CMK (cell line): ENCODE data around the gene CHP1.
"Not testable (repeated sequence)": the region's sequence is repeated elsewhere in the genome, so short reads cannot be mapped to it uniquely, and the experiment has no call there.

Source experiments
- DNase-seq: peaks from one replicate; pipeline ENCODE4 v3.0.0-alpha.2; 2010; ENCODE audit warnings: low read depth

The CHP1 gene

DNA sequence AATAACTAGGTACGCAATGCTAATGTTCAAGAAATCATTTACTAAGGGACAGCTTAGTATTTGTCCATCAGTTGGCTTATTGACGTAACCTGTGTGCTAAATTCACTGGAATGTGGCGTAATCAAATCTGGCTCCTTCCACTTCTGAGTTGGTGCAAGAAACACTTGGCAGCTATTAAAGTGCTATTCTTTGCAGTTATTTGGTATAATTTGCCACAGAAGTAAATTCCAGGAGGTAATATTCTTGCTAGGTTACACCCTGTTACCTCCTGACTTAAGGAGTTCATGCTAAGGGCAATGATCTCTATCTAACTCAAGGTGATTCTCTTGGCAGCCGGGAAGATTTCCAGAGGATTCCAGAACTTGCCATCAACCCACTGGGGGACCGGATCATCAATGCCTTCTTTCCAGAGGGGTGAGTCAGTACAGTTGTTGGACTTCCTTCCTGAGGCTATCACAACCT lies 25.5 kb downstream of the CHP1 start:
- DNase-seq: no peak

DNA sequence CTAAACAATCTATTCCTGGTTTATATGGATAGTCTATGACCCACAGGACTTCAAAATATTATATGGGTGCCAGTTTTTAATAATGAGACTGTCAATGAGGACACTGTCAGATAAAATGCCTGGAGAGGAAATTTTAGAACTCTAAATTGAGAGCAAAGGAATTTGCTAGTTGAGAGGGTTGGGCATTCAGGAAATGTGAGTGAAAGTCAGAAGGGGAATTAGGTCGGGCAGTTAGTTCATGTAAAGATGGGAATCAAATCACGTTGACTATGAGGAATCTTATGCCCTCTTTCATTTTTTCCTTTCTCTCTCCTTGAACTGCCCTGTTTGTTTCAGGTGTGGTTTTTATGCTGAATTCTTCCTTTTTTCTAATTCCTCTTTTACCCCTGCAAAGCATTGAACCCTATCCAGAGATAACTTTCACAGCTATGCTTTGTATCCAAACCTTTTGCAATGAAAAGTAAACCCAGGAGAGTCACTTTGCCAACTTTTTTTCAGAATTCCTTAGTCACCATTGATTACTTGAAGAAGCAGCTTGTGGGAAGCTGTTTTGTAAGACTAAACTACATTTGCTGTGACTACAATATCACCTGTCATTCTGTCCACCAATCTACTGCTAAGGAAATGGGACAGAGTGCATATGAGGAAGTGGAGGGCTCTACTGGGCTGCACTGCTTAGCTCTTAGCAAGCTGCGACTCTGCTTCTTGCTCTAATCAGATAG lies 27.8 kb downstream of the CHP1 start:
- no peak for DNase-seq

DNA sequence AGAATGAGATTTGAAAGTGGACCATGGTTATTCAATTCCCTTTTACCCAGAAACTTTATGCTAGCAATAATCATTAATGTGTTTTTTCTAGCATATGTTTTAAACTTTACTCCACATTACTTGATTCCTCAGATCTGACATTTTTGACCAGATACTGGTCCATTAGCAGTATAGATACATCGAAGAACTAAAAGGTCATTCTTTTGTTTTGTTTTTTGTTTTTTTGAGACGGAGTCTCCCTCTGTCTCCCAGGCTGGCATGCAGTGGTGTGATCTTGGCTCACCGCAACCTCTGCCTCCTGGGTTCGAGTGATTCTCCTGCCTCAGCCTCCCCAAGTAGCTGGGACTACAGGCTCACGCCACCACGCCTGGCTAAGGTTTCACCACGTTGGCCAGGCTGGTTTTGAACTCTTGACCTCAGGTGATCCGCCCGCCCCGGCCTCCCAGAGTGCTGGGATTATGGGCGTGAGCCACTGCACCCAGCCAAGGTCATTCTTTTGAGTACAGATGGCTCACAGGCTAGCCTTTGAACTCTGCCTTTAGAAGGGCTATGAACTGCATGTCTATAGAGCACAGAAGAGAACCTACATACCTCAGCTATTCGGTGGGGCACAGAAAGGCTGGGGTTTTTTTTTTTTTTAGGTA lies 28.6 kb downstream of the CHP1 start:
- DNase-seq: no peak

DNA sequence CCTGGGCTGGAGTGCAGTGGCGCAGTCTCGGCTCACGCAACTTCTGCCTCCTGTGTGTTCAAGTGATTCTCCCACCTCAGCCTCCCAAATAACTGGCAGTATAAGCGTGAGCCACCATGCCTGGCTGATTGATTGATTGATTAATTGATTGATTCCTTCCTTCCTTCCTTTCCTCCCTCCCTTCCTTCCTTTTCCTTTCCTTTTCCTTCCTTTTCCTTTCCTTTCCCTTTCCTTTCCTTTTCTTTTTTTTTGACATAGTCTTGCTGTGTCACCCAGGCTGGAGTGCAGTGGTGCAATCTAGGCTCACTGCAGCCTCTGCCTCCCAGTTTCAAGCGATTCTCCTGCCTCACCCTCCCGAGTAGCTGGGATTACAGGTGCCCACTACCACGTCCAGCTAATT lies 29.9 kb downstream of the CHP1 start:
- DNase-seq: not testable (repeated sequence)

DNA sequence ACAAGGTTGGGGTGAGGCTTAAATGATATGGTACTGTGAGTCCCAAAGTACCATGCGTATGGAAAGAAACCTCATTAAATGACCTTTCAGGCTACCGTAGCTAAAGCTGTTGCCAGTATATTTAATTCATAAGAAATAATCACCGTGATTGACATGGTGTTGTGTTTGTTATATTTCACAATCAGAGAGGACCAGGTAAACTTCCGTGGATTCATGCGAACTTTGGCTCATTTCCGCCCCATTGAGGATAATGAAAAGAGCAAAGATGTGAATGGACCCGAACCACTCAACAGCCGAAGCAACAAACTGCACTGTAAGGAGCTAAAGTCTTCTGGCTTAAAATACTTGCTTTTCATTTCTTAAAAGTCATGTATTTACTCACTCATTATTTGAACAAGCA lies 31.5 kb downstream of the CHP1 start:
- DNase-seq: no peak

DNA sequence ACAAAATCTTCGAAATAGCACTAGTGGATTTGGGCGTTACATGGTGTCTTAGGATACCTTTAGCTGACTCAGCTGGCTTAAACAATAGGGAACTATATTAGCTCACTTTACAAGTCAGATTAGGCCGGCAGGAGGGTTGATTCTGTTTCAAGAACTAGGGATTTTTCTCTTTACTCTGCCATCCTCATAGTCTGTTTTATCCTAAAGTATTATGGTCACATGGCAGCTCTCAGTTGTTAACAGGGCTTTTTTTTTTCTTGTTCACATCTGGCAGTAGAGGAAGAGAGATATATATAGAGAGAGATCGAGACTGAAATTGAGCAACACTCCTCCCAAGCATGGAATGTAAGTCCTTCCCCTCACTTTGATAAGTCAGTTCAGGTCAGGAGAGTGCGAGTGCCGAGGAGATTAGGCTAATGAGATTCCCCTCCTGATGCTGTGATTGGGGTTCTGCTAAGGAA lies 32.9 kb downstream of the CHP1 start:
- no peak for DNase-seq

DNA sequence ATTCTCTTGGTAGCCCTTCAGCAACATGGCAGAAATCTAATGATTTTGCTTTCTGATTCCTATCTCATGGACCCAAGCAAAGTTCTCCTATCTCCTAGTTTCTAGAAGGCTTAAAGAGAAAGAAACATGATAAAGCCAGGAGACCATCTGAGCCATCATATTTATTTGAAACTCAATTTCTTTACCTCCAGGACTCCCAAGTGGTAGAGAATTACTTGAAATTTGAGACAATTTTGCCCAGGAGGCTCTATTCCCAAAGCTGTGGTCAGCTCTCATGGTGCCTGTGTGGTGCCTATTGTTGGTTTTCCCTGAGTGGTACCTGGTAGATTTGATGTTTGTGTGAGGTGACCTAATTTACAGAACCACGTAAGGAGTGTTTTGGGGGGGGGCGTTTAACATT lies 38.8 kb downstream of the CHP1 start:
- DNase-seq: no peak

DNA sequence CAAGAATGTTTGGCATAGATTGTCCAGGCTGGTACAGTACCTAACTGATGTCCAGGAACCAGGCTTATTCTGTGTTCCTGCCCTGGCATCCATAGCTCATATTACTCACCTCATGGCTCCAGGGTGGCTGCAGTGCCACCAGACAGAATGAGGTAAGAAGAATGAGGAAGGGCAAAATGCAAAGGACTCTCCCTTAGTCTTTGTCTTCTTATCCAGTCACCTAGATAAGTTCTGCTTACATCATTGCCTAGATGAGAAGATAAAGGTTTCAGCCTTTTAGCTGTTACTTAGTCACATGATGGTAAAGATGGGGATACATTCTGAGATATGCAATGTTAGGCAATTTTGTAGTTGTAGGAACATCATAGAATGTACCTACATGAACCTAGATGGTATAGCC lies 45.8 kb downstream of the CHP1 start:
- DNase-seq: no peak

DNA sequence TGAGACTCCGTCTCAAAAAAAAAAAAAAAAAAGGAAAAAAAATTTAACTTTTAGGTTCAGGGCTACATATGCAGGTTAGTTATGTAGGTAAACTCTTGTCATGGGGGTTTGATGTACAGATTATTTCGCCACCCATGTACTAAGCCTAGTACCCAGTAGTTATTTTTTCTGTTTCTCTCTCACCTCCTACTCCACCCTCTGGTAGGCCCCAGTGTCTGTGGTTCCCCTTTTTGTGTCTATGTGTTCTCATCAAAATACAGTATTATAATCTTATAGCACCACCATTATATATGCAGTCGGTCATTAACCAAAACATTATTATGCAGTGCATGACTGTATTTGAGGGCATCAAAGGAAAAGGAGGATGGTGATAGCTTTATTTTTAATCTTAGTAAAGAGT lies 47.3 kb downstream of the CHP1 start:
- DNase-seq: no peak

DNA sequence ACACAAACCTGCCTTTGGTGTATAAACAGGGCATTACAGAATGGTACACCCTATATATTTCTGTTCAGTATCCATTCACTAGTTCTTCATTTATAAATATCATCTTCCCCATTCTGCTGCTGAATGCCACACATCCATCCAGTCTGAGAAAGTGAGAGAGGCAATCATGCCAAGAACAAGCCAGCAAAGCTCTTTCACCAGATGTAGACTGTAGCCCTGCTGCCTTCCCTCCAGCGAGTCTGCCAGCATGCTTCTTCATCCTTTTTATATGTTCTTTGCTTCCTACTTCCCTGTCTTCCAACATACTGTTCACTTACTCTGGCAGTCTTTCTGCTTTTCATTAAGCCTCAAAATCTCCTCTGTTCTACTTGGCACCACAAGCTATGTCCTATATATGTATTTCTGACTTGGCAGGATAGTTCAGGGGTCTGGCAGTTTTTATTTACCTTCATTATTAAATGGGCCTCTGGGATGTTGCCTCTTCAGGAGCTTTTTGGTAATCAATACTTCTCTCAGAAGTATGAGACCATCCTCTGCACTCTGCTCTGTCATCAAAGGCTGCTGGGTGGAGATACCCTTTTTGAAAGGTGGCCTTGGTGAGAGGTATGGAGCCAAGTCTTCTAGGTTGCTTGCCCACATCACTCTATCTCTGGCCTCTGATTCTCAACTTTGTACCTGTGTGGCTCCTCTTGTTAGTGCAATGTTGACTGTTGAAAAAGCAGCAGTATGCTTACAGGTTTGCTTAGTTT lies 48.6 kb downstream of the CHP1 start:
- no peak for DNase-seq

DNA sequence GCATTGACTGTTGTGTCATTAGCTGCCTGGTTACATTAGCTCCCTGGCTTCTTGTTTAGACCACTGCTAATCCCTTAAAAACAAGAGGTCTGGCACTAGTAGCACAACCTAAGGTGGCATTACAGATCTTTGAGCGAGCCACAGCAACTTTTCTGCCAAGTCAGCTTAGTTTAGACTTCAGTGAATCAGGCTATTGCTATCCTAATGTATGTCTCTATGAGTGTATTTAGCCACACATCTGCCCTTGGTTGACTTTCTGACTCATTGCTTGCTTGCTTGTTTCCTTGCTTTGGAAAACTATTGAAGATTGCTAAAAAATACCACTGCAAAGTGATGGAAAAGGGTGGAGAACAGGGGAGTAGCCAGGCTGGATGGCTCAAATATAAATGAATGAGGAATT lies 50.2 kb downstream of the CHP1 start:
- no peak for DNase-seq

DNA sequence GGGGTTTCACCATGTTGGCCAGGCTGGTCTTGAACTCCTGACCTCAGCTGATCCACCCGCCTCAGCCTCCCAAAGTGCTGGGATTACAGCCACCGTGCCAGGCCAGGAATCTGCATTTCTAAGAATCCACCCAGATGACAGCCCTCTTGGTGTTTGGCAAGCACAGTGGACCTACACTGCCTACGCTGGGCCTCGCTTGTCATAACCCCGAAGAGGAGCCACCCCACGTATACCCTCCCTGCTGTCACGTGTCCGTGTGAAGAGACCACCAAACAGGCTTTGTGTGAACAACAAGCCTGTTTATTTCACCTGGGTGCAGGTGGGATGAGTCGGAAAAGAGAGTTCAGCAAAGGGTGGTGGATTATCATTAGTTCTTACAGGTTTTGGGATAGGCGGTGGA lies 51.4 kb downstream of the CHP1 start:
- not testable (repeated sequence) for DNase-seq

DNA sequence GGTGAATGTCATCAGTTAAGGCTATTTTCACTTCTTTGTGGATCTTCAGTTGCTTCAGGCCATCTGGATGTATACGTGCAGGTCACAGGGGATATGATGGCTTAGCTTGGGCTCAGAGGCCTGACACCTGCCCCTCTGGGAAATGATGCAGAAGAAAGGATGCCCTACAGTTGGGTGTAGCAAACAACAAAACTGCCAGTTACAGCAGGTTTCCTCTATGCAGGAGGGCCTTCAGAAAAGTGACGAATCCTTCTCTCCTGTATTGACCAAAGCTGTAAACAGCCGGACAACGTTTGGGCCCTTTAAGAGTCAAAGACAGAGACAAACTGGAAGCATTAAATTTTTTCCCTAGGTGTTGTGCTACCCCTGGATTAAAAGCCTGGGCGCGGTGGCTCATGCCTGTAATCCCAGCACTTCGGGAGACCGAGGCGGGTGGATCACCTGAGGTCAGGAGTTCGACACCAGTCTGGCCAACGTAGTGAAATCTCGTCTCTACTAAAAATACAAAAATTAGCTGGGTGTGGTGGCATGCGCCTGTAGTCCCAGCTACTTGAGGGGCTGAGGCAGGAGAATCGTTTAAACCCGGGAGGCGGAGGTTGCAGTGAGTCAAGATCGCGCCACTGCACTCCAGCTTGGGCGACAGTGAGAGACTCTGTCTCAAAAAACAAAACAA lies 52.0 kb downstream of the CHP1 start:
- DNase-seq: not testable (repeated sequence)

DNA sequence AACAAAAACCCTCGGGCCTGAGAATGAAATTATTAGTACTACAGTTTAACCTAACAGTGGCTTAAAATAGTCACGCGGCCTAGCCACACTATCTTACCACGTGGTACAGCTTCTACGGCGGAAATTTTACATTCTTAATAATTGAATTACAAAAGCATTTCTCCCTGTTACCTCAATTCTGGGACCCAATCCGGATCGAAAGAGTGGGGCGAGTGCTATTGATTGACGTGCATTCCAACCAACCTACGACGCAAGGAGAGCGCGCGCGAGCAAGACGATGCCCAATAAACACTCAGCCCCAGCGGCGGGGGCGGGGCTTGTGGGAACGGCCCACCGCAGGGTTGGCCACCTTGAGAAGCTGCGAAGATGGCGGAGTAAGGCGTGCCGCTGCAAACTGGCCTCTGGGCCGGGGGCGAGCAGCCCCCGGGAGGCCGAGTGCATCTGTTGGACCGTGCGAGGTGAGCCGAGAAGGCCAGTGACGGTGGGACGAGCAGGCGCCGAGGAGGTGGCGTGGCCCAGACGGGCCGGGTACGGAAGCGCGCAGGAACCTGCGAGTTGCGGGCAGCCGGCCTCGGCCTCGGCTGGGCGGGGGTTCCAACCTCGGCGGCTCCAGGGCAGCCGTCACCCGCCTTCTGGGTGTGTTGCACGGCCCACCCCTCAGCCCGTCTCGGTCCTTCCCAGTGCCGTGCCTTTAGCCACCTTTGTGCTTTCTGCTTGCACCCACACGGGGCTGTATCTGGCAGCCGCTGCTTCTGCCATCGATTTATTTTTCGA lies 52.8 kb downstream of the CHP1 start:
- peak; percentile 96 for DNase-seq

DNA sequence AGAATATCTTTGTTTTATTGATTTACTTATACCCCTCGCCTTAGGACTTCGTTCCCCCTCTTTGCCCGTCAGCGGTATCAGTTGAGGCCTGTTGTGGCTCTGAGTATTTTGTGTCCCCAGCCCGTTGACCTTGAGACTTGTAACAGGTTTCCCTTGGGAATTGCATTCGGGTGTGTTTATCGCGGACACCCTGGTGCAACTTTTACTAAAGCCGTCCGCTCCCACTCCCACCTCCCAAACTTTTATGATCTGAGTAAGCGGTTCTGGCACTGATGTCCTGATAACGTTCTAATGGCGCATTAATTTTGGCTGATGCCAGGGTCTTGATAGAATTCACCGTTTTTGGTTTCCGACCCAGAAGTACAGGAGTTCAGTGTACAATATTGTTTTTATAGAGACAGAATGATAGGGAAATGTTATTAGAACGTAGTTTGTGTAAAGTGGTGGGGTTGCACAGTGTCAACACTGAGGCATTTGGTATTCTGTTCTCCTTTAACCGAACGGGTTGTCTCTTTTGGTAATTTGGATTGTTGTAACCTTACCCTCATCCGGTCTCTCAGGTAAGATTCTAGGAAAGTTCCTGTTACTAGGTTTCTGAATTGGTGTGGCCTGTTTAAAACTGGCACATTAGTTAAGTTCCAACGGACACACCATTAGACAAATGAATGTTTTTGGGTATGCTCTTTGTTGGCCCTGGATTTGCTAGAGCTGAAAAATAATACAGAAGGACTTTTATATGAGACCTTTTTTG lies 53.5 kb downstream of the CHP1 start:
- no peak for DNase-seq

DNA sequence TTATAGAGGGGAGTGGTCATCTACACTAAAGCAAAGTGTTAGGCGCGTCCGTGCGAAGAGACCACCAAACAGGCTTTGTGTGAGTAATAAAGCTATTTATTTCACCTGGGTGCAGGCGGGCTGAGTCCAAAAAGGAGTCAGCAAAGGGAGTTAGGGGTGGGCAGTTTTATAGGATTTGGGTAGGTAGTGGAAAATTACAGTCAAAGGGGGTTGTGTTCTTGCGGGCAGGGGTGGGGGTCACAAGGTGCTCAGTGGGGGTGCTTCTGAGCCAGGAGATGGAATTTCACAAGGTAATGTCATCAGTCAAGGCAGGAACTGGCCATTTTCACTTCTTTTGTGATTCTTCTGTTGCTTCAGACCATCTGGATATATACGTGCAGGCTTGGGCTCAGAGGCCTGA lies 54.2 kb downstream of the CHP1 start:
- DNase-seq: no peak

DNA sequence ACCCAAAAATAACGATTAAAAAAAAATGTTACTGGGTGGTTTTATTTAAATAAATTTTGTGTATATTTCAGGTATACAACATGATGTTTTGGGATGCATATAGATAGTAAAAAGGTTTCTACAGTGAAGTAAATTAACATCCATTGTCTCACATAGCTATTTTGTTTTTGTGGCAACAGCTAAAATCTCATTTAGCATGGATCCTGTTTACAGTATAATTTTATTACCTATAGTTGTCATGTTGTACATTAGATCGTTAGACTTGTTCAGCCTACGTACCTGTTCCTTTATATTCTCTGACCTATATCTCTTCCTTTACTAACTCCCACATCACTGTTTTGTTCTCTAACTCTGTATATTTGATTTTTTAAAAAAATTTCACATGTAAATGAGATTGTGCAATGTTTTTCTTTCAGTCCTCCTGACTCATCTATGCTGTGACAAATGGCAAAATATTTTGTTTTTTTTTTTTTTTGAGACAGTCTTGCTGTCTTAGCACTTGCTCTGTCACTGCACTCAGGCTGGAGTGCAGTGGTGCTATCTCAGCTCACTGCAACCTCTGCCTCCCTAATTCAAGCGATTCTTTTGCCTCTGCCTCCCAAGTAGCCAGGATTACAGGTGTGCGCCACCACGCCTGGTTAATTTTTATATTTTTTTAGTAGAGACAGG lies 55.7 kb downstream of the CHP1 start:
- no peak for DNase-seq

DNA sequence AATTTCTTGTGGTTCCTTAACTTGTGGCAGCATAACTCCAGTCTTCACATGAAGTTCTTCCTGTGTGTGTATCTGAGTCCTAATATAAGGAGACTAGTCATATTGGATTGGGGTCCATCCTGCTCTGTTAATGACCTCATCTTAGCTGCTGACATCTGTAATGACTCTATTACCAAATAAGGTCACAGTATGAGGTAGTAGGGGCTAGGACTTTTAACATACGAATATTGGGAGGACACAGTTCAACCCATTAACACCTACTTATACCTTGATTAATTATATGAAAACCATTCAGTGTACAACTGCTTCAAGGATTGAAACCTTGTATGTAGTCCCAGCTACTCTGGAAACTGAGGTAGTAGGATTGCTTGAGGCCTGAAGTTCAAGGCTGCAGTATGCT lies 57.4 kb downstream of the CHP1 start:
- no peak for DNase-seq

DNA sequence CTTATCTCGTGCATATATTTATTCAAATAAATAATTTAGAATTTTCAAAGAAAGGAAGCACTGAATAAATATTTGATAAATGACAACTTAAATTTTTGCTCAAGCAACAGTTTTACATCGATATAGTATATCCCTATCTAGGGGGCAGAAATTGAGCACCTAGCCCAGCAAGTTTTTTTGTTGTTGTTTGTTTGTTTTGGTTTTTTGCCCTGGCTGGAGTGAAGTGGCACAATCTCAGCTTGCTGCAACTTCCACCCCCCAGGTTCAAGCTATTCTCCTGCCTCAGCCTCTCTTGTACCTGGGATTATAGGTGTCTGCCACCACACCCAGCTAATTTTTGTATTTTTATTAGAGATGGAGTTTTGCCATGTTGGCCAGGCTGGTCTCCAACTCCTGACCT lies 58.9 kb downstream of the CHP1 start:
- no peak for DNase-seq

DNA sequence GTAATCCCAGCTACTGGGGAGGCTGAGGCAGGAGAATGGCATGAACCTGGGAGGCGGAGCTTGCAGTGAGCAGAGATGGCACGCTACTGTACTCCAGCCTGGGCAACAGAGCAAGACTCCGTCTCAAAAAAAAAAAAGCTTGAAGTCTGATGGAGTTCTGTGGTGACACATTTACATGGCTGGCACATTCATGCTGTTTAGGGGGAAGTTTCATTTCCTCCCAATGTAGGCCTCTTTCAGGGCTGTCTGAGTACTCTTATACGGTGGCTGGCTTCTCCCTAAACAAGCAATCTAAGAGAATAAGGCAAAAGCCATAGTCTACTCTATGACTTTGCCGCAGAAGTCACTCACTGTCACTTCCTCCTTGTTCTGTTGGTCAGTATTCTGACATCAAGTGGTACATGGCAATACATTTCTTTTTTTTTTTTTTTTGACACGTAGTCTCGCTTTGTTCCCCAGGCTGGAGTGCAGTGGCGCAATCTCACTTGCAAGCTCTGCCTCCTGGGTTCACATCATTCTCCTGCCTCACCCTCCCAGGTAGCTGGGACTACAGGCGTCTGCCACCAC lies 60.1 kb downstream of the CHP1 start:
- DNase-seq: no peak
